H54 (cell line): ENCODE data around the gene SLC25A3.
A peak's percentile ranks its signal among the peaks of the same experiment; 100 is the strongest.
"Not testable (repeated sequence)": the region's sequence is repeated elsewhere in the genome, so short reads cannot be mapped to it uniquely, and the experiment has no call there.

Source experiments
- DNase-seq: peaks from one replicate; pipeline ENCODE4 v3.0.0; 2011; ENCODE audit warnings: low spot score, mixed read lengths; ENCODE audit not compliant: insufficient read length
- FAIRE-seq: peaks from 3 replicates; lab custom pipeline; 2011; peaks lifted over from hg19 to GRCh38; lab: Jason Lieb, UNC
- POLR2A ChIP-seq: IDR thresholded peaks from 2 replicates; pipeline ENCODE4 v1.6.1; 2011; ENCODE audit warnings: low read depth, mild to moderate bottlenecking, low read length

Gene SLC25A3

GRCh38 chr12:98593351-98594049, at the start of gene SLC25A3:
SLC25A3 (plus strand) TSS chr12:98593686; CDS start chr12:98593979, 293 bp downstream.
- FAIRE-seq (peak; percentile 91), DNase-seq (peak; percentile 91)
- TF ChIP-seq POLR2A = peak; percentile 98

- no peak for DNase-seq
- FAIRE-seq = no peak
- TF ChIP-seq POLR2A = no peak
These were observed 49.8 kb upstream of the SLC25A3 start for GRCh38 chr12:98543701-98544100.

GRCh38 chr12:98544751-98545150, 48.7 kb upstream of the SLC25A3 start:
- no peak for DNase-seq
- TF ChIP-seq POLR2A = no peak
- no peak for FAIRE-seq

- no peak for TF ChIP-seq POLR2A
- no peak for DNase-seq
- no peak for FAIRE-seq
These were observed 43.9 kb upstream of the SLC25A3 start for GRCh38 chr12:98549371-98550110.

GRCh38 chr12:98551787-98552186, 41.7 kb upstream of the SLC25A3 start:
- FAIRE-seq = no peak
- DNase-seq = no peak
- TF ChIP-seq POLR2A = no peak

- not testable (repeated sequence) for FAIRE-seq, DNase-seq
These were observed 35.4 kb upstream of the SLC25A3 start for GRCh38 chr12:98558097-98558496.

- FAIRE-seq (peak; percentile 6), DNase-seq (no peak)
- TF ChIP-seq POLR2A = no peak
These were observed 33.8 kb upstream of the SLC25A3 start for GRCh38 chr12:98559666-98560065.

- FAIRE-seq (no peak), DNase-seq (no peak)
- no peak for TF ChIP-seq POLR2A
These were observed 31.6 kb upstream of the SLC25A3 start for GRCh38 chr12:98561846-98562245.

GRCh38 chr12:98572010-98572409, 21.5 kb upstream of the SLC25A3 start:
- DNase-seq (no peak), FAIRE-seq (no peak)
- TF ChIP-seq POLR2A = no peak

GRCh38 chr12:98574110-98574509, 19.4 kb upstream of the SLC25A3 start:
- DNase-seq (no peak), FAIRE-seq (peak; percentile 11)
- no peak for TF ChIP-seq POLR2A

GRCh38 chr12:98575013-98575412, 18.5 kb upstream of the SLC25A3 start:
- no peak for TF ChIP-seq POLR2A
- FAIRE-seq = no peak
- no peak for DNase-seq

- not testable (repeated sequence) for DNase-seq, FAIRE-seq
These were observed 16.7 kb upstream of the SLC25A3 start for GRCh38 chr12:98576795-98577194.

GRCh38 chr12:98578392-98578791, 15.1 kb upstream of the SLC25A3 start:
- DNase-seq = no peak
- no peak for TF ChIP-seq POLR2A
- FAIRE-seq = no peak

- peak; percentile 52 for FAIRE-seq
- DNase-seq = no peak
- no peak for TF ChIP-seq POLR2A
These were observed 14.7 kb upstream of the SLC25A3 start for GRCh38 chr12:98578821-98579220.

- no peak for FAIRE-seq
- no peak for DNase-seq
- TF ChIP-seq POLR2A = no peak
These were observed 14.1 kb upstream of the SLC25A3 start for GRCh38 chr12:98579347-98579746.
